Neural progenitor cell (in vitro differentiated cells): ENCODE measurements around the gene TRPM1. TPM values are rescaled to one million over a fixed set of nuclear protein-coding genes. Genes with fewer than 3 reads are reported as not detected.

Source experiments
- DNase-seq: peaks from one replicate; pipeline ENCODE4 v3.0.0-alpha.2; 2016; ENCODE audit warnings: low spot score
- H2AFZ ChIP-seq: fragments of 200-600 bp; sonication (generic); replicated peaks from 2 replicates; pipeline ENCODE4 v1.6.1; 2016; ENCODE audit warnings: antibody characterized with exemption
- H3F3A ChIP-seq: fragments of 200-600 bp; sonication (generic); 2 replicates; pipeline ENCODE4 v1.6.1; 2016; ENCODE audit warnings: antibody characterized with exemption, low read depth
- H3K27ac ChIP-seq: fragments of 200-600 bp; sonication (generic); 2 replicates; pipeline ENCODE4 v1.5.1; 2016; ENCODE audit warnings: mild to moderate bottlenecking
- H3K27me3 ChIP-seq: fragments of 200-600 bp; sonication (generic); 2 replicates; pipeline ENCODE4 v1.6.1; 2016; ENCODE audit warnings: mild to moderate bottlenecking, moderate library complexity
- H3K36me3 ChIP-seq: fragments of 200-600 bp; sonication (generic); 2 replicates; pipeline ENCODE4 v1.5.1; 2016
- H3K4me1 ChIP-seq: fragments of 200-600 bp; sonication (generic); 2 replicates; pipeline ENCODE4 v1.6.1; 2016; ENCODE audit warnings: mixed run types
- H3K4me2 ChIP-seq: fragments of 200-600 bp; sonication (generic); 2 replicates; pipeline ENCODE4 v1.6.1; 2016
- H3K4me3 ChIP-seq: fragments of 200-600 bp; sonication (generic); 2 replicates; pipeline ENCODE4 v1.5.1; 2016
- H3K79me2 ChIP-seq: fragments of 200-600 bp; sonication (generic); 2 replicates; pipeline ENCODE4 v1.6.1; 2016; ENCODE audit warnings: low read depth
- H3K9ac ChIP-seq: fragments of 200-600 bp; sonication (generic); 2 replicates; pipeline ENCODE4 v1.6.1; 2016
- H3K9me3 ChIP-seq: fragments of 200-600 bp; sonication (generic); 2 replicates; pipeline ENCODE4 v1.5.1; 2016; ENCODE audit warnings: low read depth
- H4K20me1 ChIP-seq: fragments of 200-600 bp; sonication (generic); 2 replicates; pipeline ENCODE4 v1.6.1; 2016; ENCODE audit warnings: low read depth
- H3K27ac Mint-ChIP-seq: 3 replicates; pipeline ENCODE4 v1.8.0; 2021; ENCODE audit warnings: mixed read lengths
- H3K27me3 Mint-ChIP-seq: 2 replicates; pipeline ENCODE4 v1.8.0; 2022; ENCODE audit warnings: low read depth, mild to moderate bottlenecking, inconsistent platforms, moderate library complexity, mixed read lengths; ENCODE audit not compliant: insufficient read depth
- H3K36me3 Mint-ChIP-seq: 3 replicates; pipeline ENCODE4 v1.8.0; 2021; ENCODE audit warnings: mixed read lengths
- H3K4me1 Mint-ChIP-seq: 3 replicates; pipeline ENCODE4 v1.8.0; 2021; ENCODE audit warnings: mixed read lengths
- H3K4me3 Mint-ChIP-seq: 3 replicates; pipeline ENCODE4 v1.8.0; 2021; ENCODE audit warnings: mild to moderate bottlenecking, moderate library complexity, mixed read lengths
- H3K9me3 Mint-ChIP-seq: 3 replicates; pipeline ENCODE4 v1.8.0; 2020; ENCODE audit warnings: mixed read lengths
- CTCF ChIP-seq: fragments of 200-600 bp; sonication (generic); IDR thresholded peaks from 2 replicates; pipeline ENCODE4 v1.5.1; 2017; ENCODE audit warnings: antibody characterized with exemption, mild to moderate bottlenecking
- EZH2 ChIP-seq: fragments of 200-600 bp; sonication (generic); IDR thresholded peaks from 2 replicates; pipeline ENCODE4 v1.6.1; 2017; ENCODE audit warnings: antibody characterized with exemption, mild to moderate bottlenecking, moderate library complexity
- EZH2phosphoT487 ChIP-seq: fragments of 200-600 bp; sonication (generic); IDR thresholded peaks from 2 replicates; pipeline ENCODE4 v1.6.1; 2017; ENCODE audit warnings: antibody characterized with exemption
- total RNA-seq: library from RNA; depleted of rRNA; stranded (reverse); fragments of >200 nt; gene quantifications from 2 replicates; pipeline ENCODE4 v1.2.3, GENCODE V29; 2015; ENCODE audit warnings: low replicate concordance

The TRPM1 gene
- total RNA-seq, 1 donor from 2014 or later = not detected

DNA sequence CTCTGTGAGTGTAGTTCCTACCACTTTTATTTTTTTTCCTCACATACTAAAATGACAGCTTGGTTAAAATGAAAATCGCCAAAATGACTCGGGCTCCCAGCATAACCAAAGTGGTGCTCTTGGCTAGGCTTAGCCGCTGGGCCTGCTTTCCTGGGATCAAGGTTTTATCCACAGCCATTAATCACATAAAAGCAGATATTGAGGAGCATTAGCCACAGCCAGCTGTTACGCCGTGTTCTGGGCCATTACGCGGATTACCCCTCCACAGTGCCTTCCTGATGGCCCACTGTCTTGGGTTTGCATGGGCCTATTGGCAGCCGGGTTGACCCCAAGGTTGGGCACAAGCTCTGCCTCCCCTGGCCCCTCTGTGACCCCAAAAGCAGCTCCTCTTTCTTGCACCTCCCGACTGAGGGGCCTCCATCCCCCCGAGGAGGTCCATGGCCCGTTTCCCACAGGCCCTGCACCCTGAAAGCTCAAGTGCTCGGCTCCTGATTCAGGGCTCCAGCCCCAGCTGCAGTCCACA, 30.4 kb upstream of the TRPM1 start:
- H3K27me3 ChIP-seq = no peaks in the 10 kb centered on the region
- no peak overlapping the region for H3K27ac ChIP-seq
- no peak overlapping the region for H3K4me3 ChIP-seq
- Mint-ChIP-seq H3K27ac (no peak overlapping the region), H3K27me3 (no peaks in the 10 kb centered on the region), H3K36me3 (no peaks in the 10 kb centered on the region), H3K4me1 (peaks cover 3% of the 10 kb centered on the region), H3K4me3 (no peak overlapping the region), H3K9me3 (peaks cover 13% of the 10 kb centered on the region)
- H2AFZ ChIP-seq = no peak overlapping the region
- TF ChIP-seq EZH2phosphoT487 (no peak), EZH2 (no peak), CTCF (no peak)
- no peaks in the 10 kb centered on the region for H3F3A ChIP-seq
- no peak for DNase-seq
- H3K4me1 ChIP-seq = no peaks in the 10 kb centered on the region
- H3K36me3 ChIP-seq = no peaks in the 10 kb centered on the region
- no peaks in the 10 kb centered on the region for H4K20me1 ChIP-seq
- H3K9me3 ChIP-seq = no peaks in the 10 kb centered on the region
- H3K79me2 ChIP-seq = no peaks in the 10 kb centered on the region
- H3K9ac ChIP-seq = no peak overlapping the region
- H3K4me2 ChIP-seq = no peak overlapping the region

DNA sequence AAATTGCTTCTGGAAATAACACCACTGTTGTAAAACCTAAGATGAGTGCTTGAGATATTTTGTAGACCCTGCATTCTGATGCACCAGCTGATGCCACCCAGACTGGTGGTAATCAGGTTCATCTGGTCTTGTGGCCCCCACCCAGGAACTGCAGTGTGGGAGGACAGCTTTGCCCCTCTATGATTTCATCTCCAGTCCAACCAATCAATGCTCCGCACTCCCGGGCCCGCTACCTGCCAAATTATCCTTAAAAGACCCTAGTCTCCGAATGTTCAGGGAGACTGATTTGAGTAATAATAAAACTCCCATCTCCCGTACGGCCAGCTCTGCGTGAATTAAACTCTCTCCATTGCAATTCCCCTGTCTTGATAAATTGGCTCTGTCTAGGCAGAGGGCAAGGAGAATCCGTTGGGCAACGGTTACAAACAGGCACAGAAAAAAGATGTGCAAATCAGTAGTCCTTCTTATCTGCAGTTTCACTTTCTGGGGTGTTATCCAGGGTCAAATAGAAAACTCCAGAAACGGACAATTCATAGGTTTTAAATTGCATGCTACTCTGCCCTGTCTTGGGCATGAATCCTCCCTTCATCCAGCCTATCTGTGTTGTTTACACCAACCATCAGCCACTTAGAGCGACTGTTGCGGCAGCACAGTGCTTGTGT, 29.2 kb upstream of the TRPM1 start:
- peaks cover 3% of the 10 kb centered on the region for H3K27me3 Mint-ChIP-seq
- H3K9me3 ChIP-seq = no peaks in the 10 kb centered on the region
- H3K27me3 ChIP-seq = no peaks in the 10 kb centered on the region
- no peaks in the 10 kb centered on the region for H3K4me1 ChIP-seq
- H3K9ac ChIP-seq = no peak overlapping the region
- H3K4me3 Mint-ChIP-seq = no peak overlapping the region
- no peak overlapping the region for H3K27ac Mint-ChIP-seq
- no peak overlapping the region for H3K27ac ChIP-seq
- H3F3A ChIP-seq = no peaks in the 10 kb centered on the region
- no peaks in the 10 kb centered on the region for H3K36me3 Mint-ChIP-seq
- TF ChIP-seq EZH2 = no peak
- no peak for TF ChIP-seq CTCF
- no peak for TF ChIP-seq EZH2phosphoT487
- H4K20me1 ChIP-seq = no peaks in the 10 kb centered on the region
- H3K4me2 ChIP-seq = no peak overlapping the region
- no peak overlapping the region for H2AFZ ChIP-seq
- no peaks in the 10 kb centered on the region for H3K79me2 ChIP-seq
- peaks cover 3% of the 10 kb centered on the region for H3K4me1 Mint-ChIP-seq
- peaks cover 9% of the 10 kb centered on the region for H3K9me3 Mint-ChIP-seq
- DNase-seq = no peak
- H3K36me3 ChIP-seq = no peaks in the 10 kb centered on the region
- no peak overlapping the region for H3K4me3 ChIP-seq

- H3K4me2 ChIP-seq = no peak overlapping the region
- peaks cover 3% of the 10 kb centered on the region for H3K4me1 Mint-ChIP-seq
- H3K27me3 Mint-ChIP-seq = peaks cover 3% of the 10 kb centered on the region
- no peaks in the 10 kb centered on the region for H3K27me3 ChIP-seq
- no peaks in the 10 kb centered on the region for H3K9me3 ChIP-seq
- no peak overlapping the region for H3K4me3 ChIP-seq
- H3K4me1 ChIP-seq = no peaks in the 10 kb centered on the region
- no peaks in the 10 kb centered on the region for H3K36me3 Mint-ChIP-seq
- H2AFZ ChIP-seq = peak overlapping the region; percentile 8
- TF ChIP-seq EZH2phosphoT487 = no peak
- TF ChIP-seq CTCF = no peak
- no peak for TF ChIP-seq EZH2
- H3K27ac ChIP-seq = no peak overlapping the region
- no peak overlapping the region for H3K4me3 Mint-ChIP-seq
- no peak for DNase-seq
- no peak overlapping the region for H3K27ac Mint-ChIP-seq
- H3K36me3 ChIP-seq = no peaks in the 10 kb centered on the region
- H3K79me2 ChIP-seq = no peaks in the 10 kb centered on the region
- no peak overlapping the region for H3K9ac ChIP-seq
- H3K9me3 Mint-ChIP-seq = peaks cover 9% of the 10 kb centered on the region
- no peaks in the 10 kb centered on the region for H3F3A ChIP-seq
- no peaks in the 10 kb centered on the region for H4K20me1 ChIP-seq
These were observed 28.3 kb upstream of the TRPM1 start for GRCh38 chr15:31129769-31130303.
